A673 (cell line): ENCODE data around the gene TTC28. TPM values are rescaled to one million over a fixed set of nuclear protein-coding genes. Genes with fewer than 3 reads are reported as not detected.

ENCODE experiments used
- BruUV-seq: library from RNA; stranded (reverse); fragments of 400-500 nt; replicated peaks from 2 replicates; lab custom pipeline; 2021; lab: Mats Ljungman, UMichigan
- CTCF ChIA-PET: fragments of 300-600 bp; sonication (Branson Sonifier 250); formaldehyde crosslinking; loops from one replicate; lab custom pipeline; 2022; ENCODE audit warnings: antibody characterized with exemption; lab: Charles Lee
- POLR2A ChIA-PET: fragments of 300-600 bp; sonication (Branson Sonifier 250); formaldehyde crosslinking; loops from one replicate; lab custom pipeline; 2022; ENCODE audit warnings: antibody characterized with exemption; ENCODE audit not compliant: low non-redundant PET; lab: Charles Lee
- DNase-seq: peaks from one replicate; pipeline ENCODE4 v3.0.0-alpha.2; 2015; ENCODE audit warnings: low spot score
- H3K27ac ChIP-seq: fragments of 200-600 bp; sonication (generic); 2 replicates; pipeline ENCODE4 v1.5.1; 2016; ENCODE audit warnings: mixed run types, low read depth, mild to moderate bottlenecking, mixed read lengths, antibody characterized with exemption, low read length; ENCODE audit not compliant: poor library complexity, severe bottlenecking
- H3K27me3 ChIP-seq: fragments of 200-600 bp; sonication (generic); replicated peaks from 2 replicates; pipeline ENCODE4 v1.6.1; 2017; ENCODE audit warnings: mixed run types, low read depth, mild to moderate bottlenecking, mixed read lengths, antibody characterized with exemption, low read length; ENCODE audit not compliant: insufficient read depth, poor library complexity
- H3K36me3 ChIP-seq: fragments of 200-600 bp; sonication (generic); 2 replicates; pipeline ENCODE4 v1.6.1; 2016; ENCODE audit warnings: mixed run types, mild to moderate bottlenecking, mixed read lengths, antibody characterized with exemption, low read length; ENCODE audit not compliant: insufficient read depth, poor library complexity, severe bottlenecking
- H3K4me1 ChIP-seq: fragments of 200-600 bp; sonication (generic); 2 replicates; pipeline ENCODE4 v1.6.1; 2017; ENCODE audit warnings: mixed run types, mild to moderate bottlenecking, mixed read lengths, antibody characterized with exemption, low read length; ENCODE audit not compliant: insufficient read depth, poor library complexity, severe bottlenecking
- H3K4me3 ChIP-seq: fragments of 200-600 bp; sonication (generic); 2 replicates; pipeline ENCODE4 v1.5.1; 2016; ENCODE audit warnings: low read depth, mixed run types, mild to moderate bottlenecking, mixed read lengths, low read length; ENCODE audit not compliant: poor library complexity, severe bottlenecking
- H3K9me3 ChIP-seq: fragments of 200-600 bp; sonication (generic); 2 replicates; pipeline ENCODE4 v1.6.1; 2016; ENCODE audit warnings: mixed run types, low read depth, mild to moderate bottlenecking, mixed read lengths, antibody characterized with exemption, low read length; ENCODE audit not compliant: poor library complexity, severe bottlenecking
- CTCF ChIP-seq: fragments of 300-800, 200-600 bp; sonication (generic); conservative IDR thresholded peaks from 2 replicates; pipeline ENCODE4 v1.5.1; 2017; ENCODE audit warnings: low read depth, mild to moderate bottlenecking, antibody characterized with exemption, low read length, moderate library complexity, mixed read lengths
- EZH2 ChIP-seq: fragments of 200-600 bp; sonication (generic); IDR thresholded peaks from 2 replicates; pipeline ENCODE4 v1.6.1; 2017; ENCODE audit warnings: borderline replicate concordance, low read depth, mild to moderate bottlenecking, mixed read lengths, antibody characterized with exemption, low read length; ENCODE audit not compliant: poor library complexity, severe bottlenecking
- intact Hi-C: fragments of 100-400 bp; cut with micrococcal nuclease; formaldehyde crosslinking; loops from one replicate; pipeline ENCODE4 v1.10.0; 2022; ENCODE audit not compliant: unreplicated experiment
- total RNA-seq: library from RNA; stranded (reverse); gene quantifications from 2 replicates; pipeline ENCODE4 v1.2.3, GENCODE V29; 2021

The TTC28 gene
- total RNA-seq, 1 experiment from 2014 or later = 48.7 TPM

- no peaks in the 10 kb centered on the region for H3K9me3 ChIP-seq
- intact Hi-C loops = no loop called here
- no peaks in the 10 kb centered on the region for H3K36me3 ChIP-seq
- TF ChIP-seq EZH2 (no peak), CTCF (no peak)
- ChIA-PET POLR2A (no interaction called here), CTCF (no interaction called here)
- H3K4me1 ChIP-seq = peaks cover 42% of the 10 kb centered on the region
- no peak overlapping the region for H3K4me3 ChIP-seq
- no TSS peak for BruUV-seq
- DNase-seq = no peak
- H3K27ac ChIP-seq = no peak overlapping the region
- H3K27me3 ChIP-seq = no peaks in the 10 kb centered on the region
These were observed 195.0 kb downstream of the TTC28 start for GRCh38 chr22:28484662-28485061.

GRCh38 chr22:28481725-28482124, 197.9 kb downstream of the TTC28 start:
- Histone ChIP-seq H3K27me3 (no peaks in the 10 kb centered on the region), H3K4me1 (peaks cover 45% of the 10 kb centered on the region), H3K36me3 (no peaks in the 10 kb centered on the region), H3K4me3 (no peak overlapping the region), H3K27ac (peak overlapping the region; percentile 3), H3K9me3 (no peaks in the 10 kb centered on the region)
- no TSS peak for BruUV-seq
- ChIA-PET CTCF (no interaction called here), POLR2A (no interaction called here)
- peak; percentile 30 for DNase-seq
- intact Hi-C loops = no loop called here
- TF ChIP-seq CTCF = no peak
- no peak for TF ChIP-seq EZH2

- ChIA-PET CTCF (no interaction called here), POLR2A (interaction anchor here (0.5 kb wide), 1 partner anchor 65 kb away, joined by 5 read pairs; no protein-coding TSS in a partner anchor)
- Histone ChIP-seq H3K9me3 (no peaks in the 10 kb centered on the region), H3K27ac (peak overlapping the region; percentile 43), H3K27me3 (no peaks in the 10 kb centered on the region), H3K4me1 (peaks cover 37% of the 10 kb centered on the region), H3K36me3 (no peaks in the 10 kb centered on the region), H3K4me3 (no peak overlapping the region)
- TF ChIP-seq CTCF = no peak
- TF ChIP-seq EZH2 = no peak
- BruUV-seq = no TSS peak
- DNase-seq = peak; percentile 41
- intact Hi-C loops = no loop called here
These were observed 199.5 kb downstream of the TTC28 start for GRCh38 chr22:28480000-28480715.
